ENCODE results near the gene ATP2B2. TPM values are rescaled to one million over a fixed set of nuclear protein-coding genes. Genes with fewer than 3 reads are reported as not detected.

Gene ATP2B2
- total RNA-seq, 2 experiments from 2014 or later = not detected

GRCh38 chr3:10379961-10380360, 125.4 kb downstream of the ATP2B2 start:
- Mint-ChIP-seq H3K9me3 (no peaks in the 10 kb centered on the region), H3K4me1 (no peaks in the 10 kb centered on the region), H3K36me3 (ENCODE audit: low read depth) (no peaks in the 10 kb centered on the region), H3K4me3 (no peak overlapping the region), H3K27ac (no peak overlapping the region), H3K27me3 (peaks cover 6% of the 10 kb centered on the region)
- CTCF ChIA-PET = no interaction called here
- POLR2A ChIA-PET = no interaction called here
- no peak for DNase-seq

- no peak overlapping the region for H3K27ac Mint-ChIP-seq
- CTCF ChIA-PET = no interaction called here
These were observed 126.2 kb downstream of the ATP2B2 start for GRCh38 chr3:10379161-10379560.

GRCh38 chr3:10378742-10379141, 126.6 kb downstream of the ATP2B2 start:
- H3K4me1 Mint-ChIP-seq = no peaks in the 10 kb centered on the region
- peaks cover 3% of the 10 kb centered on the region for H3K27me3 Mint-ChIP-seq
- no peak overlapping the region for H3K27ac Mint-ChIP-seq
- H3K4me3 Mint-ChIP-seq = no peak overlapping the region
- ChIA-PET POLR2A (no interaction called here), CTCF (no interaction called here)
- DNase-seq = no peak
- no peaks in the 10 kb centered on the region for H3K9me3 Mint-ChIP-seq
- no peaks in the 10 kb centered on the region for H3K36me3 Mint-ChIP-seq (ENCODE audit: low read depth)

More at GRCh38 chr3:10379161-10379560, 126.2 kb downstream of the ATP2B2 start:
- Mint-ChIP-seq H3K9me3 (no peaks in the 10 kb centered on the region), H3K27me3 (peaks cover 6% of the 10 kb centered on the region), H3K4me1 (no peaks in the 10 kb centered on the region), H3K36me3 (ENCODE audit: low read depth) (no peaks in the 10 kb centered on the region), H3K4me3 (no peak overlapping the region)
- POLR2A ChIA-PET = no interaction called here
- DNase-seq = no peak

GRCh38 chr3:10378246-10378645, 127.1 kb downstream of the ATP2B2 start:
- ChIA-PET CTCF (no interaction called here), POLR2A (no interaction called here)
- Mint-ChIP-seq H3K4me3 (no peak overlapping the region), H3K4me1 (no peaks in the 10 kb centered on the region), H3K9me3 (no peaks in the 10 kb centered on the region), H3K36me3 (ENCODE audit: low read depth) (no peaks in the 10 kb centered on the region), H3K27me3 (peaks cover 2% of the 10 kb centered on the region), H3K27ac (no peak overlapping the region)
- no peak for DNase-seq

- Mint-ChIP-seq H3K4me1 (no peaks in the 10 kb centered on the region), H3K4me3 (no peak overlapping the region), H3K27me3 (no peaks in the 10 kb centered on the region), H3K27ac (no peak overlapping the region), H3K36me3 (ENCODE audit: low read depth) (no peaks in the 10 kb centered on the region), H3K9me3 (no peaks in the 10 kb centered on the region)
- POLR2A ChIA-PET = no interaction called here
- CTCF ChIA-PET = no interaction called here
- no peak for DNase-seq
These were observed 128.1 kb downstream of the ATP2B2 start for GRCh38 chr3:10377148-10377725.

- Mint-ChIP-seq H3K4me3 (no peak overlapping the region), H3K4me1 (no peaks in the 10 kb centered on the region), H3K9me3 (no peaks in the 10 kb centered on the region), H3K36me3 (ENCODE audit: low read depth) (no peaks in the 10 kb centered on the region), H3K27ac (no peak overlapping the region), H3K27me3 (peaks cover 2% of the 10 kb centered on the region)
- DNase-seq = no peak
- CTCF ChIA-PET = no interaction called here
- POLR2A ChIA-PET = no interaction called here
These were observed 129.0 kb downstream of the ATP2B2 start for GRCh38 chr3:10376353-10376752.

- H3K4me1 Mint-ChIP-seq = peaks cover 2% of the 10 kb centered on the region
- H3K36me3 Mint-ChIP-seq (ENCODE audit: low read depth) = no peaks in the 10 kb centered on the region
- CTCF ChIA-PET = no interaction called here
- no peak for DNase-seq
- no peak overlapping the region for H3K4me3 Mint-ChIP-seq
- peaks cover 5% of the 10 kb centered on the region for H3K9me3 Mint-ChIP-seq
- POLR2A ChIA-PET = no interaction called here
- H3K27ac Mint-ChIP-seq = no peak overlapping the region
- H3K27me3 Mint-ChIP-seq = peaks cover 4% of the 10 kb centered on the region
These were observed 129.9 kb downstream of the ATP2B2 start for GRCh38 chr3:10375296-10376053.

- H3K4me3 Mint-ChIP-seq = no peak overlapping the region
- no peak for DNase-seq
- no peak overlapping the region for H3K27ac Mint-ChIP-seq
- POLR2A ChIA-PET = no interaction called here
- H3K27me3 Mint-ChIP-seq = peaks cover 5% of the 10 kb centered on the region
- peaks cover 4% of the 10 kb centered on the region for H3K4me1 Mint-ChIP-seq
- H3K9me3 Mint-ChIP-seq = peaks cover 6% of the 10 kb centered on the region
- CTCF ChIA-PET = no interaction called here
- H3K36me3 Mint-ChIP-seq (ENCODE audit: low read depth) = no peaks in the 10 kb centered on the region
These were observed 131.1 kb downstream of the ATP2B2 start for GRCh38 chr3:10374311-10374710.

- CTCF ChIA-PET = no interaction called here
- Mint-ChIP-seq H3K4me3 (no peak overlapping the region), H3K27ac (no peak overlapping the region), H3K9me3 (peaks cover 6% of the 10 kb centered on the region), H3K4me1 (peaks cover 4% of the 10 kb centered on the region), H3K27me3 (peaks cover 5% of the 10 kb centered on the region), H3K36me3 (ENCODE audit: low read depth) (no peaks in the 10 kb centered on the region)
- DNase-seq = no peak
- POLR2A ChIA-PET = interaction anchor here (1.2 kb wide), 1 partner anchor 22 kb away, joined by 3 read pairs; no protein-coding TSS in a partner anchor
These were observed 131.6 kb downstream of the ATP2B2 start for GRCh38 chr3:10373686-10374261.

GRCh38 chr3:10371789-10372188, 133.6 kb downstream of the ATP2B2 start:
- DNase-seq = no peak
- POLR2A ChIA-PET = no interaction called here
- CTCF ChIA-PET = no interaction called here
- Mint-ChIP-seq H3K27ac (no peak overlapping the region), H3K9me3 (peaks cover 9% of the 10 kb centered on the region), H3K4me3 (no peak overlapping the region), H3K27me3 (peaks cover 5% of the 10 kb centered on the region), H3K4me1 (peaks cover 20% of the 10 kb centered on the region), H3K36me3 (ENCODE audit: low read depth) (no peaks in the 10 kb centered on the region)

GRCh38 chr3:10371167-10371566, 134.2 kb downstream of the ATP2B2 start:
- ChIA-PET CTCF (no interaction called here), POLR2A (no interaction called here)
- Mint-ChIP-seq H3K4me1 (peaks cover 26% of the 10 kb centered on the region), H3K36me3 (ENCODE audit: low read depth) (no peaks in the 10 kb centered on the region), H3K9me3 (peaks cover 9% of the 10 kb centered on the region), H3K4me3 (no peak overlapping the region), H3K27ac (no peak overlapping the region), H3K27me3 (peaks cover 5% of the 10 kb centered on the region)
- DNase-seq = no peak

GRCh38 chr3:10370429-10370828, 135.0 kb downstream of the ATP2B2 start:
- H3K4me3 Mint-ChIP-seq = no peak overlapping the region
- DNase-seq = no peak
- H3K4me1 Mint-ChIP-seq = peaks cover 33% of the 10 kb centered on the region
- H3K36me3 Mint-ChIP-seq (ENCODE audit: low read depth) = no peaks in the 10 kb centered on the region
- ChIA-PET POLR2A (no interaction called here), CTCF (no interaction called here)
- H3K9me3 Mint-ChIP-seq = peaks cover 11% of the 10 kb centered on the region
- peaks cover 5% of the 10 kb centered on the region for H3K27me3 Mint-ChIP-seq
- no peak overlapping the region for H3K27ac Mint-ChIP-seq

- CTCF ChIA-PET = no interaction called here
- H3K36me3 Mint-ChIP-seq (ENCODE audit: low read depth) = no peaks in the 10 kb centered on the region
- peaks cover 5% of the 10 kb centered on the region for H3K27me3 Mint-ChIP-seq
- peaks cover 11% of the 10 kb centered on the region for H3K9me3 Mint-ChIP-seq
- no peak for DNase-seq
- POLR2A ChIA-PET = no interaction called here
- no peak overlapping the region for H3K4me3 Mint-ChIP-seq
- peaks cover 40% of the 10 kb centered on the region for H3K4me1 Mint-ChIP-seq
- H3K27ac Mint-ChIP-seq = no peak overlapping the region
These were observed 136.9 kb downstream of the ATP2B2 start for GRCh38 chr3:10368512-10368911.

GRCh38 chr3:10367506-10367905, 137.9 kb downstream of the ATP2B2 start:
- CTCF ChIA-PET = interaction anchor here (1.3 kb wide), 1 partner anchor 371 kb away, joined by 4 read pairs; no protein-coding TSS in a partner anchor
- Mint-ChIP-seq H3K9me3 (peaks cover 11% of the 10 kb centered on the region), H3K4me3 (no peak overlapping the region), H3K27ac (peak overlapping the region; percentile 55), H3K4me1 (peaks cover 40% of the 10 kb centered on the region), H3K36me3 (ENCODE audit: low read depth) (no peaks in the 10 kb centered on the region), H3K27me3 (peaks cover 5% of the 10 kb centered on the region)
- POLR2A ChIA-PET = no interaction called here
- DNase-seq = no peak
